ENCODE measurements around the gene MMS19.
A peak's percentile ranks its signal among the peaks of the same experiment; 100 is the strongest.
"Not testable (repeated sequence)": the region's sequence is repeated elsewhere in the genome, so short reads cannot be mapped to it uniquely, and the experiment has no call there.

The MMS19 gene

GRCh38 chr10:97444212-97444611, 54.0 kb downstream of the MMS19 start:
- H3K4me3 ChIP-seq: no peak overlapping the region
- no peak overlapping the region for H3K27ac ChIP-seq

DNA sequence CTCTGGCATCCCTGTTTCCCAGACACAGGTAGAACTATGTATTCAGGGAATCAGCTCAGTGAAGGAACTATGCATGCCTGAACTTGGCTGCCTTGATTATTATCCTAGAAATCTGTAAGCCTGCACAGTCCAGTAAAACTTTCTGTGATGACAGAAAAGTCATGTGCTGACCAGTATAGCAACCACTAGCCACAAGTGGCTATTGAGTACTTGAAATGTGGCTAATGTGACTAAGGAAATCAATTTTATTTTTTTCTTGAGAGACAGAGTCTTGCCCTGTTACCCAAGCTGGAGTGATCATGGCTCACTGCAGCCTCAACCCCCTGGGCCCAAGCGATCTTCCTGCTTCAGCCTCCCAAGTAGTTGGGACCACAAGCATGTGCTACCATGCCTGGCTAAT, 55.9 kb downstream of the MMS19 start:
- no peak overlapping the region for H3K27ac ChIP-seq
- no peak overlapping the region for H3K4me3 ChIP-seq

DNA sequence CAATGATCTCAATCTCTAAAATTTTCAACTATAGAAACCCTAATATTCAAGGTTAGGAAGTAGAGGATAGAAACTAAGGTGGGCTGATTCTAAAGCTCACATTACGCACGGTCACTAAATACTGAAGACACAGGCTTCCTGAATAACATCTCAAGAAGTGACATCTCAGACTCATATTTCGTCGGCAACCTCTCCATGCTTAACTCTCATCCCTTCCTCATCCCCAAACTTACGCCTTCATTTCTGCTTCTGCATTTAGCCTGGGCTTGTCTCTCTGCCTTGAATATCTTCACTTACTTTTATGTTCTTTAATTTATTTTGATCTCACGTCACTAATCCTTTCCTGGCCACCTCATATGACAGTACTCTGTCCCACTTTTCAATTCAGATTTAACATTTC, 63.0 kb downstream of the MMS19 start:
- no peak overlapping the region for H3K27ac ChIP-seq

DNA sequence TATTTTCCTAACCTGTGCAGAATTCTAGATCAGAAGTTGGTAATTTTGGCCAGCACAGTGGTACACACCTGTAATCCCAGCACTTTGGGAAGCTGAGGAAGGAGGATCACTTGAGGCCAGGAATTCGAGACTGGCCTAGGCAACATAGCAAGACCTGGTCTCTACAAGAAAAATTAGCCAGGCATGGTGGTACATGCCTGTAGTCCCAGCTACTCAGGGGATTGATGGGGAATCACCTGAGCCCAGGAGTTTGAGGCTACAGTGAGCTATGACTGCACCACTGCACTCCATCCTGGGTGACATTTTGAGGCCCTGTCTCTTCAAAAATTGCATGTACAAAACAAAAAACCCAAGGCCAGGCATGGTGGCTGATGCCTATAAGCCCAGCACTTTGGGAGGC, 63.7 kb downstream of the MMS19 start:
- no peak overlapping the region for H3K27ac ChIP-seq
- no peak overlapping the region for H3K4me3 ChIP-seq

More for the DNA sequence above, 63.0 kb downstream of the MMS19 start:
- H3K4me3 ChIP-seq: no peak overlapping the region

GRCh38 chr10:97434055-97434454, 64.2 kb downstream of the MMS19 start:
- Histone ChIP-seq H3K27ac (no peak overlapping the region), H3K4me3 (no peak overlapping the region)

DNA sequence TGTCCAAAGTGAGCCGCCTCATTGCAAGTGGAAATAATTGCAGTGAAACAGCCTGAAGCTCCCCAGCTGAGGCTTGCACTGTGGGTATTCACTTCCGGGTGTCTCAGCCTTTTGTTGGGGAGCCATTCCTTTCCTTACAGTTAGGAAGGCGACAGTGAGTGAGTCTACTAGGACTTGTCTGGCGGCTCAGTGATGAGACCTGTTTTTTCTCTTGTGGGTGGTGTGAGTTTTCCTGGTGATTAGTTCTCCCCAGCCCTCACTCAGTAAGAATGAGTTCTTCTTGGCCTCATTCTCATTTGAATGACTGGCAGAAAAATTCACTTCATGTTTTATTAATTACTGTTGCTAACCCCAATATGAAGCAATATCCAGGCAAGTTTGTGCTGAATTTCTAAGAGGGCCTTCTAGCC, 69.6 kb downstream of the MMS19 start:
- H3K27ac ChIP-seq: peak overlapping the region in 19 of 21 experiments; percentile 0 to 97 (median 93)
- H3K4me3 ChIP-seq: peak overlapping the region in 6 of 7 experiments; percentile 5 to 94 (median 76)

- Histone ChIP-seq H3K4me3 (peak overlapping the region; percentile 48 to 94 (median 73)), H3K27ac (peak overlapping the region in 20 of 21 experiments; percentile 64 to 97 (median 94))
Measured at GRCh38 chr10:97427571-97428179, 70.5 kb downstream of the MMS19 start.

DNA sequence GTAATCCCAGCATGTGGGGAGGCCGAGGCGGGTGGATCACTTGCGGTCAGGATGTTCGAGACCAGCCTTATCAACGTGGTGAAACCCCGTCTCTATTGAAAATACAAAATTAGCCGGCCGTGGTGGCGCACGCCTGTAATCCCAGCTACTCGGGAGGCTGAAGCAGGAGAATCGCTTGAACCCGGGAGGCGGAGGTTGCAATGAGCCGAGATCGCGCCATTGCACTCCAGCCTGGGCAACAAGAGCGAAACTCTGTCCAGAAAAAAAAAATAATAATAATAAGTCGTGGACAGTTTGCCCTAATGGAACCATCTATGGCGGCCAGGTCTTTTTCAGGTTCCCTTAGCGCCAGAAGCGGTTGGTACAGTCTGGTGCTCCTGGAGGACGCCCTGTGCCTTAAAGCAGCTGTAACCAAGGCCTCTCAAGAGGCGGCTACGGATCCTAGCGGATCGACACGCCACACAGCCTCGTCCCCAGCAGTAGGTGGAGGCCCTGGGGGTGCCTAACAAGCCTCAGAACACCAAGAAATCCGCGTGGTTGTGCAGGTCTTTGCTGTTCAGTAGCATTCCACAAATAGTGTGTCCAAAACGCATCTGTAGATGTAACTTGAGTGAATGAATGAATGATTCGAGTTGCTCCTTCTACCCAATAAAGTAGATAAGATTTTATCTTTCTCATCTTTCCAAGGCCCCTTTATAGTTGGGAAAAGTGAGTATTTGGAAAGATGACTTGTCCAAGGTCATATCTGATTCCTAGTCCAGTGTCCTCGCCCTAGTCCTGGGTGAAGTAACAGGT, 71.2 kb downstream of the MMS19 start:
- Histone ChIP-seq H3K27ac (peak overlapping the region; percentile 50 to 97 (median 93)), H3K4me3 (peak overlapping the region; percentile 48 to 94 (median 73))

DNA sequence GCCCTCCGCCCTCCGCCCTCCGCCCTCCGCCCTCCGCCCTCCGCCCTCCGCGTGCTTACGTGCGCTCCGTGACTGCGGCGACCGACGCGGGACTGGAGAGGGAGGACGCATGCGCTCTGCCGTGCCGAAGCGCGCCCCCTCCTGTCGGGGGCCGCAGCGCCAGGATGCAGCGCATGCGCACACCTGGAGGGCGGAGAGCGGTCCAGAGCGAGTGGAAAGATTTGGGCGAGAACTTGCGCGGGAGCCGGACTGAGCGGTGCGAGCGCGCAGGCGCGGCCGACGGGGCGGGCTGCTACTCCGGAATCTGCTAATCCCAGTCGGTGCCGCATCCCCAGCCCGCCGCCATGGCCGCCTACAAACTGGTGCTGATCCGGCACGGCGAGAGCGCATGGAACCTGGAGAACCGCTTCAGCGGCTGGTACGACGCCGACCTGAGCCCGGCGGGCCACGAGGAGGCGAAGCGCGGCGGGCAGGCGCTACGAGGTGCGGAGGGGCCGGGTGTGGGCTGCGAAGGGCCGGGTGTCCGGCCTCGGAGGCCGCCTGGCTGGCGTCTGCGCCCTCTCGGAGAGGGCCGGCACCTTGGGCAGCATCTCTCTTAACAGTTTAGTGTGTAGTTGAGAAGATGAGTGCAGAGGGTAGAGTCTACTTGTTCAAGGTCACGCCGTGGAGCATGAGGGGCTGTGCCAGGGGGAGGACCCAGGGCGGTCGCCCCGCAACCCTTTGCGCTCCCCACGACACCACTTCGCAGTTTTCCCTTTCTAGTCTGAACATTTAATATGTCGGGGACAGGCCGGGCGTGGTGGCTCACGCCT, 72.1 kb downstream of the MMS19 start, which contains the start of gene PGAM1:
PGAM1 (plus strand) TSS at position 228 of the 812 bp plus-strand sequence; CDS start at position 345, 117 bp downstream.
- Histone ChIP-seq H3K27ac (peak within 1 kb of the TSS; percentile 50 to 97 (median 93)), H3K4me3 (peak within 1 kb of the TSS; percentile 48 to 94 (median 73))

DNA sequence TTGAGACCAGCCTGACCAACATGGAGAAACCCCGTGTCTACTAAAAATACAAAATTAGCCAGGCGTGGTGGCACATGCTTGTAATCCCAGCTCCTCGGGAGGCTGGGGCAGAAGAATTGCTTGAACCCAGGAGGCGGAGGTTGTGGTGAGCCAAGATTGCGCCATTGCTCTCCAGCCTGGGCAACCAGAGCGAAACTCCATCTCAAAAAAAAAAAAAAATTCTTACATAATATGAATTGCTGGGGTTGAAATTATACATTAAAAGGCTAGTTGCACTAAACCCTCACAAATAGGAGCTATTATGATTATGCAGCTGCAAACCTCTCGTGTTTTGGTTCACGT, 74.5 kb downstream of the MMS19 start:
- H3K27ac ChIP-seq: peak overlapping the region in 16 of 21 experiments; percentile 17 to 94 (median 74)

DNA sequence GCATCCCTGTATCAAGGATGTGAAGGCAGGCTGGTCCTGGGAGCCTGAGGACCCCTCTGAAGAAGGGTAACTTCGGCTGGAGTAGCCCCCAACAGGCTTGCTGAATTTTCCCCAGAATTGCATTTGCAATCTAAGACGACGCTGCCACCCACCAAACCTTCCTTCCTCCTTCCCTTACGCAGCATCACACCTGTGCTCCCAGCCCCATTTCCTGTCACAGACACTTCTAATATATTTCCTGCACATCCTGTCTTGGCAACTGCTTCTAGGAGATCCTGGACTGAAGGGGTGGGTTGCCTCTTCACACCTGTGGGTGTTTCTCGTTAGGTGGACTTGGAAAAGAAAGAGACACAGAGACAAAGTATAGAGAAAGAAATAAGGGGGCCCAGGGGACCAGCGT, 81.7 kb downstream of the MMS19 start:
- H3K27ac ChIP-seq: peak overlapping the region in 2 of 21 experiments; percentile 17 to 38
- no peak overlapping the region for H3K4me3 ChIP-seq

More for the DNA sequence above, 74.5 kb downstream of the MMS19 start:
- H3K4me3 ChIP-seq: not testable (repeated sequence)

DNA sequence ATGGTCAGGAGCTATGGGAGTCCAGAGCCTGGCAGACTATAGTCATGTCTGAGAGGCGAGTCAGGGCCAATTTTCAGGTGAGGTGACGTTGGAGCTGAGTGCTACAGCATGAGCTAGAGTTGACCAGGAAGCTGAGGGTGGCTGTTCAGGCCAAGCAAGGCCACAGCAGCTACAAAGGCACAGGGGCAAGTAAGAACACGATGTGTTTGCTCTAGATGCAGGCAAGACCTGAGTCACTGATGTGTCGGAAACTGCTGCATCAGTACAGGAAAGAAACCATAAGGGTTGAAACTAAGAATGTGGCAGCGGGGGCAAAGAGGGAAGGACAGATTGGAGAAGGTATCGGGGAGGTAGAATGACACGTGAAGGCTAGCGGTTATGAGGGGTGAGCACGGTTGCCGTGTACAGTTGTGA, 85.3 kb downstream of the MMS19 start:
- Histone ChIP-seq H3K4me3 (no peak overlapping the region), H3K27ac (peak overlapping the region in 18 of 21 experiments; percentile 22 to 79 (median 67))

- peak overlapping the region in 1 of 21 experiments; percentile 35 for H3K27ac ChIP-seq
- H3K4me3 ChIP-seq: no peak overlapping the region
Measured at GRCh38 chr10:97411406-97411805, 86.8 kb downstream of the MMS19 start.

DNA sequence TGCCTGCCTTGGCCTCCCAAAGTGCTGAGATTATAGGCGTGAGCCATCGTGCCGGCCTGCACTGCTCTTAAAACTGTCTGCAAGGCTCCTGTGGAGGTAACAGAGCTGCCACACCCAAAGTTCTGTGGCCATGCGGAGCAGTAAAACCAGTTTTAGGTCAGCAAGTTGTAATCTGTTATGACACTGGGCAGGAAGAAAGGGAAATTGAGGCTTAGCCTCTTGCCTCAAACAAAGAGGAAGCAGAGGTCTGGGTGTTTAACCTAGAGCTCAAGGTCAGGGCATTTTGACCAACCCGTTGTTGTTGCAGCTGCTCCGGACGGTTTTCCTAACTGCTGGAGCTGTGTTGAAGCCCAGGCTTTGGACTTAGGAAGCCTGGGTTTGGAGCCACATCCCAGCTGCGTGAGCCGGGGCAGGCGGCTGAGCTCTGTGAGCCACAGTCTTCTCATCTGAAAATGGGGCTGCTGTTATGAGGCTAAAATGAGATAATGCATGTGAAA, 89.7 kb downstream of the MMS19 start:
- H3K27ac ChIP-seq: peak overlapping the region in 17 of 21 experiments; percentile 3 to 75 (median 55)
- no peak overlapping the region for H3K4me3 ChIP-seq

Measured in skin epidermis (tissue), 12 donors.